HepG2 (cell line): ENCODE measurements around the gene CXCL8. TPM values are rescaled to one million over a fixed set of nuclear protein-coding genes. Genes with fewer than 3 reads are reported as not detected.

Experiments used
- ATAC-seq: fragments of 200-7000 bp; cut with Tn5 transposase; 3 replicates; pipeline ENCODE4 v1.9.1; 2020; ENCODE audit warnings: mild to moderate bottlenecking, moderate library complexity
- BruUV-seq: library from RNA; stranded (reverse); fragments of 400-500 nt; replicated peaks from 2 replicates; lab custom pipeline; 2021; lab: Mats Ljungman, UMichigan
- CTCF ChIA-PET: fragments of 300-600 bp; formaldehyde crosslinking; extraction: SDS; loops from one replicate; lab custom pipeline; 2021; ENCODE audit warnings: low total read pairs, inconsistent platforms, low intra/inter-chr PET ratio; lab: Yijun Ruan, JAX
- POLR2A ChIA-PET: fragments of 350-600 bp; sonication (Branson Sonifier 250); formaldehyde crosslinking; loops from one replicate; lab custom pipeline; 2020; ENCODE audit warnings: antibody characterized with exemption, inconsistent platforms; lab: Yijun Ruan, JAX
- DNase-seq: peaks from one replicate; pipeline ENCODE4 v3.0.0-alpha.2; 2015; ENCODE audit warnings: low spot score
- FAIRE-seq: peaks from 3 replicates; lab custom pipeline; 2011; peaks lifted over from hg19 to GRCh38; lab: Jason Lieb, UNC
- H2AFZ ChIP-seq: one replicate; pipeline ENCODE4 v1.6.1; 2011; ENCODE audit warnings: low read length, inconsistent platforms
- H3K27ac ChIP-seq: fragments of 300-600 bp; 3 replicates; pipeline ENCODE4 v1.8.0; 2011; ENCODE audit warnings: mixed run types, mild to moderate bottlenecking, mixed read lengths, low read length, inconsistent platforms; ENCODE audit not compliant: insufficient read depth; ENCODE audit errors: extremely low read length
- H3K27me3 ChIP-seq, 2 experiments: fragments of 200-600 bp in 1 of 2; 2 replicates in 1 of 2; 3 replicates in 1 of 2; pipeline versions ENCODE4 v1.6.0 to v1.8.0; 2011; ENCODE audit warnings: low read length in 2 of 2, mild to moderate bottlenecking in 2 of 2, moderate library complexity in 2 of 2, inconsistent platforms in 1 of 2; ENCODE audit not compliant: insufficient read depth in 2 of 2, control insufficient read depth in 1 of 2
- H3K36me3 ChIP-seq, 2 experiments: fragments of 200-600 bp in 1 of 2; replicated peaks in 1 of 2; 2 replicates in 1 of 2; 3 replicates in 1 of 2; pipeline versions ENCODE4 v1.5.1 to v1.8.0; 2011; ENCODE audit warnings: low read length in 2 of 2, inconsistent platforms in 1 of 2; ENCODE audit not compliant: insufficient read depth in 2 of 2, control insufficient read depth in 1 of 2
- H3K4me1 ChIP-seq: 2 replicates; pipeline ENCODE4 v1.5.1; 2012; ENCODE audit warnings: low read length, inconsistent platforms; ENCODE audit not compliant: insufficient read depth
- H3K4me2 ChIP-seq: 2 replicates; pipeline ENCODE4 v1.6.0; 2011; ENCODE audit warnings: low read depth, low read length, inconsistent platforms
- H3K4me3 ChIP-seq, 3 experiments: fragments of 200-600 bp in 1 of 3; sonication (generic), shearing (Covaris generic) in 1 of 3; replicated peaks in 1 of 3; 2 replicates each; pipeline ENCODE4 v1.5.1; 2011 to 2016; ENCODE audit warnings: low read length in 3 of 3, inconsistent platforms in 2 of 3, low read depth in 2 of 3, mild to moderate bottlenecking in 2 of 3, control low read depth in 1 of 3, mixed read lengths in 1 of 3; ENCODE audit not compliant: insufficient read depth in 1 of 3
- H3K79me2 ChIP-seq: one replicate; pipeline ENCODE4 v1.6.1; 2011; ENCODE audit warnings: low read length, inconsistent platforms; ENCODE audit not compliant: insufficient read depth
- H3K9ac ChIP-seq: 2 replicates; pipeline ENCODE4 v1.6.0; 2011; ENCODE audit warnings: mild to moderate bottlenecking, low read depth, low read length, inconsistent platforms; ENCODE audit not compliant: insufficient read depth
- H3K9me3 ChIP-seq: 2 replicates; pipeline ENCODE4 v1.5.1; 2012; ENCODE audit warnings: mild to moderate bottlenecking, low read length
- H4K20me1 ChIP-seq: 2 replicates; pipeline ENCODE4 v1.6.0; 2011; ENCODE audit warnings: inconsistent platforms, mild to moderate bottlenecking, low read length, moderate library complexity; ENCODE audit not compliant: insufficient read depth
- FIP1L1 ChIP-seq: fragments of 200-400 bp; formaldehyde crosslinking; IDR thresholded peaks from 2 replicates; pipeline ENCODE4 v1.6.1; 2018; ENCODE audit warnings: low read depth, mild to moderate bottlenecking, low read length, moderate library complexity, borderline replicate concordance; ENCODE audit not compliant: insufficient read depth
- NFE2L2 ChIP-seq: fragments of 150-350 bp; IDR thresholded peaks from 2 replicates; pipeline ENCODE4 v1.6.1; 2014; ENCODE audit warnings: low read length
- PHF8 ChIP-seq: sonication (generic); formaldehyde crosslinking; IDR thresholded peaks from 2 replicates; pipeline ENCODE4 v1.5.0; 2020; ENCODE audit warnings: missing genetic modification reagents
- ZMAT3 ChIP-seq: sonication (generic); formaldehyde crosslinking; conservative IDR thresholded peaks from 2 replicates; pipeline ENCODE4 v1.7.0; 2021; ENCODE audit warnings: missing genetic modification reagents
- ZNF263 ChIP-seq: sonication (generic); formaldehyde crosslinking; IDR thresholded peaks from 2 replicates; pipeline ENCODE4 v1.4.0; 2020; ENCODE audit warnings: missing genetic modification reagents
- ZNF367 ChIP-seq: sonication (generic); formaldehyde crosslinking; IDR thresholded peaks from 2 replicates; pipeline ENCODE4 v1.4.0; 2020; ENCODE audit warnings: missing genetic modification reagents, borderline replicate concordance
- ZNF484 ChIP-seq: sonication (generic); formaldehyde crosslinking; IDR thresholded peaks from 2 replicates; pipeline ENCODE4 v1.5.1; 2020; ENCODE audit warnings: mild to moderate bottlenecking, low read depth, missing genetic modification reagents, borderline replicate concordance
- WGBS: methylation state at CpG from one replicate; pipeline ENCODE4 v1.1.6; 2017; ENCODE audit warnings: low lambda C conversion rate; 5-methylcytosine and 5-hydroxymethylcytosine counted together
- in situ Hi-C: cut with HindIII; loops from 2 replicates; pipeline ENCODE4 v1.10.0; 2017; ENCODE audit warnings: low pct_unique_long_range_greater_than_20kb; ENCODE audit not compliant: extremely low pct_ligation_motif_present
- intact Hi-C: fragments of 100-400 bp; cut with micrococcal nuclease; formaldehyde crosslinking; loops from one replicate; pipeline ENCODE4 v1.10.0; 2022; ENCODE audit not compliant: unreplicated experiment
- polyA plus RNA-seq, 8 experiments: library from polyadenylated mRNA; depleted of rRNA in 3 of 8; stranded (reverse) in 7 of 8; unstranded in 1 of 8; fragments of >200 nt; fragmentation: Illumina TruSeq in 4 of 8; extraction: Trizol in 4 of 8; gene quantifications; 2 replicates each; pipeline versions ENCODE4 v1.2.1 to v1.2.3, GENCODE V29; 2011 to 2016; ENCODE audit warnings: low read depth in 4 of 8, missing spikeins in 1 of 8, mixed read lengths in 1 of 8; ENCODE audit not compliant: insufficient read depth in 1 of 8
- total RNA-seq, 5 experiments: library from RNA; depleted of rRNA; stranded (reverse); fragments of >200 nt; fragmentation: Illumina TruSeq; extraction: Trizol; gene quantifications; 2 replicates each; pipeline ENCODE4 v1.2.3, GENCODE V29; 2016; ENCODE audit warnings: low read depth in 1 of 5
- TF ChIP-seq, protein P1 (sequence below): sonication (generic); formaldehyde crosslinking; IDR thresholded peaks from 2 replicates; pipeline ENCODE4 v1.4.0; 2020; ENCODE audit warnings: mild to moderate bottlenecking, missing genetic modification reagents
- TF ChIP-seq, protein P2 (sequence below): sonication (generic); formaldehyde crosslinking; IDR thresholded peaks from 2 replicates; pipeline ENCODE4 v1.5.0; 2020; ENCODE audit warnings: missing genetic modification reagents
- TF ChIP-seq, protein P3 (sequence below): sonication (generic); formaldehyde crosslinking; IDR thresholded peaks from 2 replicates; pipeline ENCODE4 v1.5.0; 2020; ENCODE audit warnings: mild to moderate bottlenecking, missing genetic modification reagents, moderate library complexity

CXCL8 gene
- total and polyA plus RNA-seq, 2 of the 13 experiments (the other 11 are each of a cell fraction or from before 2014, with no cell fraction given), result 1.8 to 7.8 TPM

DNA sequence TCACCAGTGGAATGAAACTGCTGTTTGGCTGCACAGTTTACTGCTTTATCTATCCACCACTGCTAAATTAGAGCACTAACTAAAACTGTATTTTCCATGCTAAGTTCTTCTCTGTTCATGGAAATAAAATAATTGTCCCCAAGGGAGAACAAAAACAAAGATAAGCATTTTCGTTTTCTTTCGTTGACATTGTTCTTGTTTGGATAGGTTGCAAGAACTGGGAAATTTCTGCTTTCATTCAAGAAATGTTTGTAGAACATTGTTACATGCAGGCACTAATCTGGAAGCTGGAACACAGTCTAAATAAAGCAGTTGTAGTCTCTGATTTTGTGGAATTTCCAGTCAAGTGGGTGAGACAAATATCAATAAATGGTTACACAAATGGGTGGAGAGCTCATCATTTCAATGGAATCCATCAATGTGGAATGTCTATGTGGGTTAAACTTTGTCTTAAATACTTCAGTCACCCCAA is 5.8 kb upstream of the CXCL8 start (continued):
- TF ChIP-seq, protein P1, sequence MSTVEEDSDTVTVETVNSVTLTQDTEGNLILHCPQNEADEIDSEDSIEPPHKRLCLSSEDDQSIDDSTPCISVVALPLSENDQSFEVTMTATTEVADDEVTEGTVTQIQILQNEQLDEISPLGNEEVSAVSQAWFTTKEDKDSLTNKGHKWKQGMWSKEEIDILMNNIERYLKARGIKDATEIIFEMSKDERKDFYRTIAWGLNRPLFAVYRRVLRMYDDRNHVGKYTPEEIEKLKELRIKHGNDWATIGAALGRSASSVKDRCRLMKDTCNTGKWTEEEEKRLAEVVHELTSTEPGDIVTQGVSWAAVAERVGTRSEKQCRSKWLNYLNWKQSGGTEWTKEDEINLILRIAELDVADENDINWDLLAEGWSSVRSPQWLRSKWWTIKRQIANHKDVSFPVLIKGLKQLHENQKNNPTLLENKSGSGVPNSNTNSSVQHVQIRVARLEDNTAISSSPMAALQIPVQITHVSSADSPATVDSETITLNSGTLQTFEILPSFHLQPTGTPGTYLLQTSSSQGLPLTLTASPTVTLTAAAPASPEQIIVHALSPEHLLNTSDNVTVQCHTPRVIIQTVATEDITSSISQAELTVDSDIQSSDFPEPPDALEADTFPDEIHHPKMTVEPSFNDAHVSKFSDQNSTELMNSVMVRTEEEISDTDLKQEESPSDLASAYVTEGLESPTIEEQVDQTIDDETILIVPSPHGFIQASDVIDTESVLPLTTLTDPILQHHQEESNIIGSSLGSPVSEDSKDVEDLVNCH (CRISPR knock-in tag), result no peak
- TF ChIP-seq ZNF367 (CRISPR knock-in tag) (no peak), ZNF263 (no peak), ZMAT3 (CRISPR knock-in tag) (no peak)

DNA sequence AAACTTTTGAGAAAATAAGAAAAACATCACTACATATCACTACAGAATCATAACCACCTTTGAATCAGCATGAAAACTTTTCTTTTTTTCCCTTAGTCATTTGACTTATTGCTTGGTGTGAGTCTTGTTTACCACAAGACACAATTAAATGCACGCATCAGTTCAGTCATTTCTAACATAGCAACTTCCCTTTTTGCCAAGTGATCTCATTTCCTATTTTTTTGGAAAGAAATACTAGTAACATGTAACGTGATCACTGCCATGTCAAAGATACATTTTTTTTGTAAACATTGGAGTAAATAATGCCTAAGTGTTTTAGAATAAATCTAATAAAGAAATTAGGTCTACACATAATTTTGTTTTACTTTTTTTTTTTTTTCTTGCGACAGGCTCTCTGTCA is 5.1 kb upstream of the CXCL8 start:
- FAIRE-seq (no peak), ATAC-seq (no peak), DNase-seq (no peak)
- intact Hi-C loops, result no loop called here
- Histone ChIP-seq H3K4me1 (no peaks in the 10 kb centered on the region), H3K79me2 (no peaks in the 10 kb centered on the region), H3K27ac (no peak overlapping the region), H3K4me3 (no peak overlapping the region), H3K27me3 (no peaks in the 10 kb centered on the region; a peak in 1 of 5 replicates), H3K4me2 (no peak overlapping the region), H3K9ac (no peak overlapping the region), H3K36me3 (no peaks in the 10 kb centered on the region)
- no TSS peak for BruUV-seq
- POLR2A ChIA-PET, result no interaction called here
- TF ChIP-seq ZNF484 (CRISPR knock-in tag) (no peak), FIP1L1 (no peak), NFE2L2 (no peak), PHF8 (no peak)
- TF ChIP-seq, protein P2, sequence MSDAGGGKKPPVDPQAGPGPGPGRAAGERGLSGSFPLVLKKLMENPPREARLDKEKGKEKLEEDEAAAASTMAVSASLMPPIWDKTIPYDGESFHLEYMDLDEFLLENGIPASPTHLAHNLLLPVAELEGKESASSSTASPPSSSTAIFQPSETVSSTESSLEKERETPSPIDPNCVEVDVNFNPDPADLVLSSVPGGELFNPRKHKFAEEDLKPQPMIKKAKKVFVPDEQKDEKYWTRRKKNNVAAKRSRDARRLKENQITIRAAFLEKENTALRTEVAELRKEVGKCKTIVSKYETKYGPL (CRISPR knock-in tag), result no peak
- TF ChIP-seq, protein P3, sequence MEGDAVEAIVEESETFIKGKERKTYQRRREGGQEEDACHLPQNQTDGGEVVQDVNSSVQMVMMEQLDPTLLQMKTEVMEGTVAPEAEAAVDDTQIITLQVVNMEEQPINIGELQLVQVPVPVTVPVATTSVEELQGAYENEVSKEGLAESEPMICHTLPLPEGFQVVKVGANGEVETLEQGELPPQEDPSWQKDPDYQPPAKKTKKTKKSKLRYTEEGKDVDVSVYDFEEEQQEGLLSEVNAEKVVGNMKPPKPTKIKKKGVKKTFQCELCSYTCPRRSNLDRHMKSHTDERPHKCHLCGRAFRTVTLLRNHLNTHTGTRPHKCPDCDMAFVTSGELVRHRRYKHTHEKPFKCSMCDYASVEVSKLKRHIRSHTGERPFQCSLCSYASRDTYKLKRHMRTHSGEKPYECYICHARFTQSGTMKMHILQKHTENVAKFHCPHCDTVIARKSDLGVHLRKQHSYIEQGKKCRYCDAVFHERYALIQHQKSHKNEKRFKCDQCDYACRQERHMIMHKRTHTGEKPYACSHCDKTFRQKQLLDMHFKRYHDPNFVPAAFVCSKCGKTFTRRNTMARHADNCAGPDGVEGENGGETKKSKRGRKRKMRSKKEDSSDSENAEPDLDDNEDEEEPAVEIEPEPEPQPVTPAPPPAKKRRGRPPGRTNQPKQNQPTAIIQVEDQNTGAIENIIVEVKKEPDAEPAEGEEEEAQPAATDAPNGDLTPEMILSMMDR (CRISPR knock-in tag), result no peak
- TF ChIP-seq, all 625 proteins: peak for 0
- Histone ChIP-seq H2AFZ (no peak overlapping the region), H4K20me1 (no peaks in the 10 kb centered on the region), H3K9me3 (no peaks in the 10 kb centered on the region)
- in situ Hi-C loops, result no loop called here
- WGBS, result 39% methylated on average over 3 of the region's 3 CpGs
- CTCF ChIA-PET, result no interaction called here
